NCI-H82 treated with DMSO at 0.1 percent for 48 hours (cell line): Measurements from ENCODE around the gene PSPC1.
"Not testable (repeated sequence)": the region's sequence is repeated elsewhere in the genome, so short reads cannot be mapped to it uniquely, and the experiment has no call there.

Experiments used
- DNase-seq: peaks from one replicate; lab custom pipeline; 2025; ENCODE audit not compliant: unreplicated experiment; lab: John Stamatoyannopoulos, UW

PSPC1 gene

GRCh38 chr13:19782727-19783682 is at the start of gene PSPC1:
TSS of gene PSPC1 (minus strand) at chr13:19782945. CDS start at chr13:19782757, 188 bp downstream.
- DNase-seq = peak; percentile 94

DNA sequence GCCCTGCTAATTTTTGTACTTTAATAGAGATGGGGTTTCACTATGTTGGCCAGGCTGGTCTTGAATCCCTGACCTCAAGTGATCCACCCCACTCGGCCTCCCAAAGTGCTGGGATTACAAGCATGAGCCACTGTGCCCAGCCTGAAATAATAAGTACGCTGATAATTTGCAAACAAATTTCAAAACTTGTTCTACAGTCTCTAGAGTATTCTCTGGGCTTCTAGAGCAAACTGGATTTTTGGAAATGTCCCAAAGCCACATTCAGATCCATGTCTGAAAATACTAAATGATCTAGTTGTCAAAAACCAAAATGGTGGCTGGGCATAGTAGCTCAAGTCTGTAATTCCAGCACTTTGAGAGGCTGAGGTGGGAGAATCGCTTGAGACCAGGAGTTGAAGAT is 39.9 kb upstream of the PSPC1 start:
- DNase-seq = no peak

DNA sequence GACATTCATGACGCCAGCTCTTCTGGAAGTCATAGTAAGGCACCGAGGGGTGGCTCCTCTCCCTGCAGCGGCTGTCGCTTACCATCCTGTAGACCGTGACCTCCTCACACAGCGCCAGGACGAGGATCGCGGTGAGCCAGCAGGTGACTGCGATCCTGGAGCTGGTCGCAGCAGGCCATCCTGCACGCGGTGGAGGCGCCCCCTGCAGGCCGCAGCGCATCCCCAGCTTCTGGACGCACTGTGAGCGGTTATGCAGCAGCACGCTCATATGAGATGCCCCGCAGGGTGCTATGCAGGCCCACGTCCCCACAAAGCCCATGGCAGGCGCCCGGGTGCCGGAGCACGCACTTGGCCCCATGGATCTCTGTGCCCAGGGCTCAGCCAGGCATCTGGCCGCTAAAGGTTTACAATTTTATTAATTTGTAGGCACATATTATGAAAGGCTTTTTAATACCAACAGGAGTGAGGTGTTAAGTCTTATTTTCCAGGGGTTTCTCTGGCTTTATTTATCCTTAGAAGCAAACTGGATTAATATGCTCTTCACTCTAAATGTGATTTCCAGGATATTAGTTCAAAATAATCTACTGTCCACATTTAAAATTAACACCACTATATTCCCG is 35.6 kb upstream of the PSPC1 start:
- DNase-seq = no peak

GRCh38 chr13:19817510-19818158 is 34.9 kb upstream of the PSPC1 start:
- no peak for DNase-seq

DNA sequence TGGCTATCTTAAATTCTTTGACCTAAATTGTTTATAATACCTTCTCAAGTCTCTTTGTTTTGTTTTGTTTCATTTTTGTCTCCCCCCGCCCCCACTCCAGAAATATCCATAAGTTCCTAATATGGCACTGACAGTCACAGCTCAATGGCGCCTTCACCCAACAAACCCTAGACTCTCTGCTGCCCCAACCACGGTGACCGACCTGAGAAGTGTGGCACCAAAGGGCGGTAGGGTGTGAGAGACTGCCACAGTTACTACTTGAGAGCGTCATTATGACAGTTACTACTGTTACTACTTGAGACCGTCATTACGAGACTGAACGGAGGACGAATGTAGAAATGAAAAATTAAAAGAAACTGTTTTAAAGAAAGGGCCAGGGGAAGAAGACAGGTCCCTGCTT is 34.4 kb upstream of the PSPC1 start:
- no peak for DNase-seq

GRCh38 chr13:19815842-19816241 is 33.1 kb upstream of the PSPC1 start:
- not testable (repeated sequence) for DNase-seq

- no peak for DNase-seq
Measured at GRCh38 chr13:19810996-19811881, 28.5 kb upstream of the PSPC1 start.

DNA sequence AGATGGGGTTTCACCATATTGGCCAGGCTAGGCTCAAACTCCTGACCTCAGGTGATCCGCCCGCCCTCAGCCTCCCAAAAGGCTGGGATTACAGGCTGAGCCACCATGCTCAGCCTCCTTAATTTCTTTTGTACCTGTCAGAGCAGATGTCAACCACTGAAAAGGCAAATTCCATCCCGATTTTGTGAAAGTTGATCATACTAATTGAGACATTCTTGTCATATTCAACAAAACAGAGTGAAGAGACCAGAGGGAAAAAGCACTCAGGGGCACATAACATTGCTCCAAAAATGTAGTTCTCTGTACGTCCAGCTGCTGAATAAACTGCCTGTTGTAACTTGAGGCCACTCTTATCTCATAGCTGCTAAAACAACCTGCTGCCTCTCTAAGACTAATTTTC is 27.4 kb upstream of the PSPC1 start:
- no peak for DNase-seq

GRCh38 chr13:19805765-19806164 is 23.0 kb upstream of the PSPC1 start:
- DNase-seq = no peak

- no peak for DNase-seq
Measured at GRCh38 chr13:19795956-19796355, 13.2 kb upstream of the PSPC1 start.

GRCh38 chr13:19794631-19795030 is 11.9 kb upstream of the PSPC1 start:
- DNase-seq = no peak

- DNase-seq = peak; percentile 66
Measured at GRCh38 chr13:19791953-19792537, 9.3 kb upstream of the PSPC1 start.

GRCh38 chr13:19782049-19782726 is 557 bp downstream of the PSPC1 start:
- no peak for DNase-seq

GRCh38 chr13:19781526-19781925 is 1.2 kb downstream of the PSPC1 start:
- peak; percentile 9 for DNase-seq

DNA sequence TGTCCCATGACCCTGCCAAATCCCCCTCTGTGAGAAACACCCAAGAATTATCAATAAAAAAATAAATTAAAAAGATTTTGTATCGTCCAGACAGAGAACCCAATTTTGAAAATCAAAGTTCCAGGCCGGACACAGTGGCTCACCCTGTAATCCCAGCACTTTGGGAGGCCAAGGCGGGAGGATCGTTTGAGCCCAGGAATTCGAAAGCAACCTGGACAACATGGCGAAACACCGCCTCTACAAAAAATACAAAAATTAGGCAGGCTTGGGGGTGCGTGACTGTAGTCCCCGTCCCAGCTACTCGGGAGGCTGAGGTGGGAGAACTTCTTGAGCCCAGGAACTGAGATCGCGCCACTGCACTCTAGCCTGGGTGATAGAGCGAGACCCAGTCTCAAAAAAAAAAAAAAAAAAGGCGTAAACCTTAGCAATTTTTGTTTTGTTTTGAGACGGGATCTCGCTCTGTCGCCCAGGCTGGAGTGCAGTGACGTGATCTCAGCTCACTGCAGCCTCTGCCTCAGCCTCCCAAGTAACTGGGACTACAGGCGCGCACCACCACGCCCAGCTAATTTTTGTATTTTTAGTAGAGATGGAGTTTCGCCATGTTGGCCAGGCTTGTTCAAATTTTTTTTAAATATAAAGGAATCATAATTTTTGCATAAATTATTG is 1.9 kb downstream of the PSPC1 start:
- DNase-seq = not testable (repeated sequence)

- DNase-seq = no peak
Measured at GRCh38 chr13:19772306-19772705, 10.4 kb downstream of the PSPC1 start.

- no peak for DNase-seq
Measured at GRCh38 chr13:19769854-19770253, 12.9 kb downstream of the PSPC1 start.

DNA sequence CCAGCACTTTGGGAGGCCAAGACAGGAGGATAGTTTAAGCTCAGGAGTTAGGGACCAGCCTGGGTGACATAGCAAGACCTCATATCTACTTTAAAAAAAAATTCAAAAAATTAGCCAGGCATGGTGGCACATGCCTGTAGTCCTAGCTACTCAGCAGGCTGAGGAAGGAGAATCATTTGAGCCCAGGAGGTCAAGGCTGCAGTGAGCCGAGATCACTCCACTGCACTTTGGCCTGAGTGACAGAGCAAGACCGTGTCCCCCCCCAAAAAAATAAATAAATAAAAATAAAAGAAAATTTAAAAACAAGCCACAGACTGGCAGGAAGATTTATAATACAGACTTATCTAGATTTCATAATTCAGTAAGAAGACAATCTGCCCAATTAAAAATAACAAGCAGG is 14.8 kb downstream of the PSPC1 start:
- DNase-seq = no peak

DNA sequence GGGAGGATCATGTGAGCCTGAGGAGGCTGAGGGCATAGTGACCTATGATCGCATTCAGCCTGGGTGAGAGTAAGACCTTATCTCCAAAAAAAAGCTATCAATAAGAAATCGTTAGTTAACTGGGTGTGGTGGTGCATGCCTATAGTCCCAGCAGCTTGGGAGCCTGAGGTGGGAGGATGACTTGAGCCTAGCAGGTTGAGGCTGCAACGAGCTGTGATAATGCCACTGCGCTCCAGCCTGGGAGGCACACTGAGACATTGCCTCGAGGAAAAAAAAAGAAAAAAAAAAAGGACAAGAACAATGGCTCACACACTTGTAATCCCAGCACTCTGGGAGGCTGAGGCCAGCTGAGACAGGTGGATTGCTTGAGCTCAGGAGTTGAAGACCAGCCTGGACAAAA is 16.2 kb downstream of the PSPC1 start:
- DNase-seq = no peak
